K562 (cell line): ENCODE measurements around the gene ALS2CL. TPM values are rescaled to one million over a fixed set of nuclear protein-coding genes. Genes with fewer than 3 reads are reported as not detected.
A peak's percentile ranks its signal among the peaks of the same experiment; 100 is the strongest.

ENCODE experiments used
- ATAC-seq: fragments of 200-7000 bp; cut with Tn5 transposase; 3 replicates; pipeline ENCODE4 v1.9.1; 2020; ENCODE audit warnings: moderate library complexity
- BruUV-seq: library from RNA; stranded (reverse); fragments of 400-500 nt; replicated peaks from 2 replicates; lab custom pipeline; 2021; lab: Mats Ljungman, UMichigan
- CTCF ChIA-PET: fragments of 300-600 bp; formaldehyde crosslinking; extraction: SDS; loops from one replicate; lab custom pipeline; 2021; ENCODE audit warnings: low intra/inter-chr PET ratio; lab: Yijun Ruan, JAX
- POLR2A ChIA-PET: fragments of 300-600, 350-650 bp; sonication (Branson Sonifier 250); formaldehyde crosslinking; extraction: SDS; loops from one replicate; lab custom pipeline; 2021; ENCODE audit warnings: antibody characterized with exemption, inconsistent platforms; lab: Yijun Ruan, JAX
- DNase-seq, 4 experiments: peaks; one replicate each; pipeline versions ENCODE4 v3.0.0 to v3.0.0-alpha.2; 2011 to 2018; ENCODE audit warnings: low spot score in 3 of 4, mixed read lengths in 3 of 4; ENCODE audit errors: extremely low read depth in 1 of 4
- FAIRE-seq: peaks from 2 replicates; lab custom pipeline; 2011; peaks lifted over from hg19 to GRCh38; lab: Jason Lieb, UNC
- H2AFZ ChIP-seq: 2 replicates; pipeline ENCODE4 v1.6.0; 2011; ENCODE audit warnings: low read depth, low read length, control low read depth, inconsistent platforms
- H3K27ac ChIP-seq: fragments of 200-600 bp; 3 replicates; pipeline ENCODE4 v1.8.0; 2011; ENCODE audit warnings: low read depth, mild to moderate bottlenecking, control low read depth, inconsistent platforms, low read length, moderate library complexity, mixed read lengths; ENCODE audit errors: extremely low read depth
- H3K27me3 ChIP-seq, 2 experiments: fragments of 300-600 bp in 1 of 2; 2 replicates in 1 of 2; 3 replicates in 1 of 2; pipeline versions ENCODE4 v1.6.0 to v1.8.0; 2011; ENCODE audit warnings: inconsistent platforms in 2 of 2, low read length in 2 of 2, mild to moderate bottlenecking in 1 of 2, mixed read lengths in 1 of 2, moderate library complexity in 1 of 2; ENCODE audit not compliant: control insufficient read depth in 2 of 2, insufficient read depth in 2 of 2
- H3K36me3 ChIP-seq: fragments of 300-600 bp; 3 replicates; pipeline ENCODE4 v1.8.0; 2011; ENCODE audit warnings: mild to moderate bottlenecking, low read length, inconsistent platforms; ENCODE audit not compliant: control insufficient read depth, insufficient read depth
- H3K4me1 ChIP-seq, 2 experiments: fragments of 200-600 bp in 1 of 2; replicated peaks in 1 of 2; 2 replicates in 1 of 2; 3 replicates in 1 of 2; pipeline versions ENCODE4 v1.5.1 to v1.8.0; 2011; ENCODE audit warnings: inconsistent platforms in 2 of 2, low read length in 2 of 2, mild to moderate bottlenecking in 1 of 2, mixed read lengths in 1 of 2, moderate library complexity in 1 of 2; ENCODE audit not compliant: control insufficient read depth in 2 of 2, insufficient read depth in 2 of 2
- H3K4me2 ChIP-seq: 2 replicates; pipeline ENCODE4 v1.6.1; 2011; ENCODE audit warnings: low read length, control low read depth, inconsistent platforms, mixed read lengths; ENCODE audit not compliant: insufficient read depth
- H3K4me3 ChIP-seq: fragments of 200-600 bp; sonication (generic), shearing (Covaris generic); 2 replicates; pipeline ENCODE4 v1.5.1; 2016; ENCODE audit warnings: control low read depth, inconsistent platforms
- H3K79me2 ChIP-seq: fragments of 200-600 bp; 3 replicates; pipeline ENCODE4 v1.8.0; 2011; ENCODE audit warnings: low read length, inconsistent platforms; ENCODE audit not compliant: control insufficient read depth, insufficient read depth
- H3K9ac ChIP-seq, 2 experiments: 2 replicates each; pipeline versions ENCODE4 v1.6.0 to v1.6.1; 2011; ENCODE audit warnings: low read depth in 2 of 2, low read length in 2 of 2, control low read depth in 1 of 2, inconsistent platforms in 1 of 2, mild to moderate bottlenecking in 1 of 2, mixed read lengths in 1 of 2; ENCODE audit not compliant: insufficient read depth in 1 of 2
- H3K9me1 ChIP-seq: one replicate; pipeline ENCODE4 v1.6.0; 2011; ENCODE audit warnings: inconsistent platforms, mild to moderate bottlenecking, low read length, moderate library complexity; ENCODE audit not compliant: control insufficient read depth, insufficient read depth
- H3K9me3 ChIP-seq: replicated peaks from 2 replicates; pipeline ENCODE4 v1.5.1; 2011; ENCODE audit warnings: low read depth, low read length, inconsistent platforms; ENCODE audit not compliant: control insufficient read depth, insufficient read depth
- H4K20me1 ChIP-seq: replicated peaks from 2 replicates; pipeline ENCODE4 v1.6.1; 2011; ENCODE audit warnings: low read length, inconsistent platforms, mixed read lengths; ENCODE audit not compliant: control insufficient read depth, insufficient read depth
- CTBP1 ChIP-seq: fragments of 450-650 bp; IDR thresholded peaks from 2 replicates; pipeline ENCODE4 v1.6.1; 2016; ENCODE audit warnings: borderline replicate concordance
- EGR1 ChIP-seq: fragments of 450-650 bp; conservative IDR thresholded peaks from 2 replicates; pipeline ENCODE4 v1.6.1; 2017; ENCODE audit warnings: mild to moderate bottlenecking
- NRF1 ChIP-seq, 2 experiments: fragments of 450-650 bp; IDR thresholded peaks in 1 of 2; conservative IDR thresholded peaks in 1 of 2; 2 replicates each; pipeline ENCODE4 v1.6.1; 2014; ENCODE audit warnings: mild to moderate bottlenecking in 2 of 2
- RBFOX2 ChIP-seq: fragments of 200-400 bp; formaldehyde crosslinking; IDR thresholded peaks from 2 replicates; pipeline ENCODE4 v1.6.1; 2017; ENCODE audit warnings: low read depth, mild to moderate bottlenecking, low read length, moderate library complexity
- RERE ChIP-seq: sonication (generic); formaldehyde crosslinking; IDR thresholded peaks from 2 replicates; pipeline ENCODE4 v1.8.0; 2023; ENCODE audit warnings: missing genetic modification reagents, mild to moderate bottlenecking, borderline replicate concordance
- SAFB ChIP-seq: fragments of 200-400 bp; formaldehyde crosslinking; IDR thresholded peaks from 2 replicates; pipeline ENCODE4 v1.6.1; 2017; ENCODE audit warnings: low read depth, low read length, borderline replicate concordance
- USF1 ChIP-seq: sonication (generic); formaldehyde crosslinking; IDR thresholded peaks from 2 replicates; pipeline ENCODE4 v1.9.0; 2022; ENCODE audit warnings: mild to moderate bottlenecking, missing genetic modification reagents
- USF2 ChIP-seq: sonication (generic); formaldehyde crosslinking; IDR thresholded peaks from 2 replicates; pipeline ENCODE4 v1.5.0; 2020; ENCODE audit warnings: missing genetic modification reagents
- VEZF1 ChIP-seq: fragments of 200-800 bp; sonication (Bioruptor generic); IDR thresholded peaks from 2 replicates; pipeline ENCODE4 v1.6.1; 2017; ENCODE audit warnings: missing genetic modification characterization, missing compliant biosample characterization
- ZFX ChIP-seq: sonication (generic); formaldehyde crosslinking; IDR thresholded peaks from 2 replicates; pipeline ENCODE4 v1.8.0; 2022; ENCODE audit warnings: mild to moderate bottlenecking, missing genetic modification reagents, moderate library complexity
- ZNF143 ChIP-seq: sonication (generic); formaldehyde crosslinking; IDR thresholded peaks from 2 replicates; pipeline ENCODE4 v1.9.0; 2022; ENCODE audit warnings: mild to moderate bottlenecking, missing genetic modification reagents
- WGBS: fragments of 100-300 bp; shearing (Covaris generic); methylation state at CpG from one replicate; pipeline ENCODE4 v1.1.6; 2016; ENCODE audit warnings: low coverage, mixed read lengths; ENCODE audit not compliant: insufficient coverage; ENCODE audit errors: missing lambda C conversion rate; 5-methylcytosine and 5-hydroxymethylcytosine counted together
- in situ Hi-C: fragments of 300-500 bp; cut with MboI; formaldehyde crosslinking; loops from 4 replicates; pipeline ENCODE4 v1.15.0; 2018; ENCODE audit warnings: inconsistent platforms, mixed read lengths
- intact Hi-C: fragments of 100-400 bp; cut with micrococcal nuclease; formaldehyde crosslinking; loops from 2 replicates; pipeline ENCODE4 v1.14.2; 2022
- polyA plus RNA-seq, 8 experiments: library from polyadenylated mRNA; depleted of rRNA in 4 of 8; stranded (reverse) in 5 of 8; unstranded in 3 of 8; fragments of >200 nt; fragmentation: Nextera tagmentation in 2 of 8; fragmentation: Illumina TruSeq in 1 of 8; extraction: Ambion mirVana in 2 of 8; extraction: Trizol in 1 of 8; gene quantifications; 2 replicates each; pipeline versions ENCODE4 v1.2.1 to v1.2.3, GENCODE V29; 2011 to 2014; ENCODE audit warnings: inconsistent platforms in 1 of 8, missing spikeins in 1 of 8
- total RNA-seq, 7 experiments: library from RNA; depleted of rRNA in 6 of 7; stranded (reverse); fragments of >200 nt in 6 of 7; fragmentation: Illumina TruSeq in 2 of 7; extraction: Trizol in 2 of 7; gene quantifications; 2 replicates each; pipeline versions ENCODE4 v1.2.1 to v1.2.3, GENCODE V29; 2011 to 2021; ENCODE audit warnings: low replicate concordance in 1 of 7

ALS2CL gene
- total and polyA plus RNA-seq, 9 of the 15 experiments (the other 6 are each of a cell fraction or from before 2014, with no cell fraction given) = 0.03 to 0.13 (median 0.05) TPM; not detected in 3

- no peak overlapping the region for H3K27ac ChIP-seq
- no peak for FAIRE-seq
- H3K9ac ChIP-seq = peak overlapping the region; percentile 44 to 83; a peak in 3 of 4 replicates
- intact Hi-C loops (no loop called here), in situ Hi-C loops (no loop called here)
- BruUV-seq = no TSS peak
- DNase-seq = no peak
- peaks cover 3% of the 10 kb centered on the region for H4K20me1 ChIP-seq
- CTCF ChIA-PET = no interaction called here
- peaks cover 0 to 27% of the 10 kb centered on the region in 2 experiments; a peak in 2 of 5 replicates for H3K4me1 ChIP-seq
- no peaks in the 10 kb centered on the region for H3K9me1 ChIP-seq
- H3K36me3 ChIP-seq = no peaks in the 10 kb centered on the region
- H3K4me3 ChIP-seq = peak overlapping the region; percentile 40
- POLR2A ChIA-PET = no interaction called here
- H3K79me2 ChIP-seq = no peaks in the 10 kb centered on the region
- ATAC-seq = peak; percentile 40
- H3K4me2 ChIP-seq = peak overlapping the region; percentile 79
- WGBS = 16% methylated on average over 22 of the region's 30 CpGs
- H3K9me3 ChIP-seq = no peaks in the 10 kb centered on the region
- peak overlapping the region; percentile 83 for H2AFZ ChIP-seq
- H3K27me3 ChIP-seq = peaks cover 9 to 41% of the 10 kb centered on the region in 2 experiments
- TF ChIP-seq RERE (CRISPR knock-in tag) (0 out of 2 replicates have a peak, but pooled peaks have one; percentile 4), ZNF143 (no peak), USF1 (no peak), NRF1 (conservative IDR thresholded peaks at IDR 0.05 in 1 of 2, IDR thresholded peaks at IDR 0.05 in 1 of 2) (peak; percentile 75 to 79), SAFB (0 out of 2 replicates have a peak, but pooled peaks have one; percentile 28), EGR1 (peak; percentile 70), USF2 (peak; percentile 27; the same call in 1 of the 2 replicates), RBFOX2 (peak; percentile 65), CTBP1 (no peak), ZFX (peak; percentile 17; the same call in 1 of the 2 replicates), VEZF1 (CRISPR knock-in tag) (0 out of 2 replicates have a peak, but pooled peaks have one; percentile 2)
These were observed 380 bp upstream of the ALS2CL start for GRCh38 chr3:46693892-46694226.
